SU-DHL-6 (cell line): ENCODE data around the gene ZSWIM7.

Experiments used
- CTCF ChIP-seq: fragments of 200-600 bp; sonication (generic); IDR thresholded peaks from one replicate; pipeline ENCODE4 v1.5.1; 2017; ENCODE audit warnings: antibody characterized with exemption, mild to moderate bottlenecking, low read length, moderate library complexity; ENCODE audit not compliant: insufficient read depth, poor library complexity, severe bottlenecking
- EZH2phosphoT487 ChIP-seq: fragments of 200-600 bp; sonication (generic), shearing (Covaris generic); conservative IDR thresholded peaks from 2 replicates; pipeline ENCODE4 v1.6.1; 2018; ENCODE audit warnings: mild to moderate bottlenecking, antibody characterized with exemption, low read length, moderate library complexity, mixed read lengths

- TF ChIP-seq CTCF (no peak), EZH2phosphoT487 (no peak)
Measured at GRCh38 chr17:15947976-15948752, 51.3 kb downstream of the ZSWIM7 start.
